Muscle of arm (tissue), 14 donors: Measurements from ENCODE around the gene ZNF138. TPM values are rescaled to one million over a fixed set of nuclear protein-coding genes. Genes with fewer than 3 reads are reported as not detected.
"Not testable (repeated sequence)": the region's sequence is repeated elsewhere in the genome, so short reads cannot be mapped to it uniquely, and the experiment has no call there.

ENCODE experiments used
- DNase-seq: peaks from one replicate; pipeline ENCODE4 v3.0.0-alpha.2; 2013
- long read RNA-seq, 11 donors: transcript quantifications; one replicate each; lab custom pipeline, GENCODE V29; 2026
- polyA plus RNA-seq, 12 donors: library from polyadenylated mRNA; unstranded; fragments of 120-200 nt; gene quantifications; one replicate each; pipeline ENCODE4 v1.2.1, GENCODE V29; 2013; ENCODE audit not compliant: insufficient read length in 12 of 12

ZNF138 gene
- polyA plus RNA-seq = 10 to 100 TPM in 9 of 12 donors, 1 to 10 TPM in 2, not detected in 1; 8.4 to 18.4 (median 14.9) TPM
- long read RNA-seq, donor 1, partial matches to known transcripts = 0 of 7 reads
- long read RNA-seq, donor 1, other reads (novel, unspliced or antisense) = 0 of 7 reads
- long read RNA-seq, donor 2, partial matches to known transcripts = 0 of 6 reads
- long read RNA-seq, donor 2, other reads (novel, unspliced or antisense) = 0 of 6 reads
- long read RNA-seq, donor 3, partial matches to known transcripts = 0 of 2 reads
- long read RNA-seq, donor 3, other reads (novel, unspliced or antisense) = 0 of 2 reads
- long read RNA-seq, donor 4, partial matches to known transcripts = 0 of 1 reads
- long read RNA-seq, donor 4, other reads (novel, unspliced or antisense) = 0 of 1 reads
- long read RNA-seq, donor 5, transcript ZNF138-203 (2 exons, 2,308 nt) = major isoform, 6 of 23 reads
- long read RNA-seq, donor 5, partial matches to known transcripts = 16 of 23 reads
- long read RNA-seq, donor 5, other reads (novel, unspliced or antisense) = 0 of 23 reads
- long read RNA-seq, donor 6, partial matches to known transcripts = 0 of 8 reads
- long read RNA-seq, donor 6, other reads (novel, unspliced or antisense) = 0 of 8 reads
- long read RNA-seq, donor 7, partial matches to known transcripts = 0 of 1 reads
- long read RNA-seq, donor 7, other reads (novel, unspliced or antisense) = 0 of 1 reads
- long read RNA-seq, donor 8, partial matches to known transcripts = 0 of 6 reads
- long read RNA-seq, donor 8, other reads (novel, unspliced or antisense) = 0 of 6 reads
- long read RNA-seq, donor 9, partial matches to known transcripts = 0 of 1 reads
- long read RNA-seq, donor 9, other reads (novel, unspliced or antisense) = 0 of 1 reads
- long read RNA-seq, donor 10, transcript ZNF138-203 (2 exons, 2,308 nt) = major isoform, 7 of 12 reads
- long read RNA-seq, donor 10, partial matches to known transcripts = 0 of 12 reads
- long read RNA-seq, donor 10, other reads (novel, unspliced or antisense) = 0 of 12 reads
- long read RNA-seq, donor 11, partial matches to known transcripts = 0 of 7 reads
- long read RNA-seq, donor 11, other reads (novel, unspliced or antisense) = 0 of 7 reads

DNA sequence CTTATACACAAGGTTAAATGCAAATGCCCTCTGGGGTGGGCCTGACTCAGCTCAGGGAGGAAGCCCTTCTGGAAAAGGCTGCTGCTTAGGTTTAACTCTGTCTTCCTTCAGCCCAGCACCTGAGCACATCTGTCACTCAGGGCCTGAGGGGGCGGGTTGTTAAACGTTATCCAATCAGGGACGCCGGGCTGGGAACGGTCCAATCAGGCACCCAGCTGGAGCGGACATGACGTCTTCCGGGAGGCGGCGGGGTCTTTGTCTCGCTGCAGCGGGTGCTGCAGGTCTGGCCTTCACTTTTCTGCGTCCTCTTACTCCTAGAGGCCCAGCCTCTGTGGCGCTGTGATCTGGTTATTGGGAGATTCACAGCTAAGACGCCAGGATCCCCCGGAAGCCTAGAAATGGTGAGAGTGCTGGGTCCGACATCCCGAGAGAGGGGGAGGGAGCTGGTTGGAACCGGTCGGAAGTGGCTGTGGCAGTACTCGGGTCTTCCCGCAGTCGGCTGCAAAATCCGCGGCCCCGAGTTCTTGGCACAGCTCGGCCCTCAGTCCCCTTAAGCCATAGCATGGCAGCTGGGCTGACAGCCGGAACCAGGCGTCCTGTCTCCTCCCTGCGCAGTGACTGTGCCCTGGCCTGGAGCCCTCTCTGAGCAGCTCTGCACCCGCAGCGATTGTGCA is at the start of gene ZNF138:
Gene ZNF138 (plus strand): TSS at position 258 of the 674 bp plus-strand sequence. CDS start 141 bp downstream, at position 399.
- peak; percentile 97 for DNase-seq

DNA sequence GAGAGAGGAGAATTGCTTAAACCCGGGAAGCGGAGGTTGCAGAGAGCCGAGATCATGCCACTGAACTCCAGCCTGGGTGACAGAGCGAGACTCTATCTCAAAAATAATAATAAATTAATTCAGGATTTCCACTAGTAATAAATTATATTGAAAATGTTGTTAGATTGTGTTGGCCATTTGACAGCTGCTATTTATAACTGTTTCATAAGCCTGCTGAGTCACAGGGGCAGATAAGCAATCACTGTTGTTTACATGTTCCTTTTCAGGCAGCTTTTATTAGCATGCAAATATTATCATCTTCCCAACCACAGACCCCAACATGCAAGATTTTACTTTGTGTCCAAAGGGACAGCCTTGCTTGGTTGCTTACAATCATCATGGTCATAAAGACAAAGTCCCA is 49.5 kb upstream of the ZNF138 start:
- DNase-seq = no peak

DNA sequence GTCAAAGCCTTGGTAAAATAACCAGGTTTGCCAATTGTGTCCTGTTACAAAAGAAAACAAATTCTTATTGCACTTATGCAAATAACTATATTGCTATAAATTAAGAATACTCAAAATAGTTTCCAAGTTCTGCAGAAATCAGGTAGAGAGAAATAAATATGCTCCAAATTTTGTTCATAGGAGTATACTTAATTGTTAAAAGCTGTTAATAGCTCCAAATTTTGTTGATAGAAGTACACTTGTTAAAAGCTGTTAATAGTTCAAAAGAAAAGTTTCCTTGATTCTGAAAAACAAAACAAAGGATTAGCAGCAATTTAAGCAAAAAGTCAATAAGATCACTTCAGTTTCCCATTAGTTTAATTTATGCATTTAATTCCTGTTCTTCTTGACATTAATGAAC is 46.4 kb upstream of the ZNF138 start:
- DNase-seq = no peak

DNA sequence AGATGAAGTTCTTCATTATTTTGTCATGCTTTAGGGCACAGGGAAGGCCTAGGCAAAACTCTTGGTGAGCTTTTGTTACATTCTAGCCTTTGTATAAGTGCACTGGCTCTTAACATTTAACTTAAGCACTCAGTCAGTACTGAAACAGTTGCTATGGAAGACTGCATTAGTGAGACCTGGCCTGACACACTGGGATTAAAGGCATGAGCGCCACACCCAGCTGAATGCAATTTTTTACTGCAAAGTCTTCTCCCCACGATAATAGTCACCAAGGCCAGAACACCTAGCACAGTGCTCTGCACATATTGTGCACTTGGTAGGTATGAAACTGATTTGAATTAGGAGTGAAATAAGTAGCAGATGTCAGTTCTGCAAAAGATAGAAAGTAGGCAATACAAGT is 41.2 kb upstream of the ZNF138 start:
- no peak for DNase-seq

DNA sequence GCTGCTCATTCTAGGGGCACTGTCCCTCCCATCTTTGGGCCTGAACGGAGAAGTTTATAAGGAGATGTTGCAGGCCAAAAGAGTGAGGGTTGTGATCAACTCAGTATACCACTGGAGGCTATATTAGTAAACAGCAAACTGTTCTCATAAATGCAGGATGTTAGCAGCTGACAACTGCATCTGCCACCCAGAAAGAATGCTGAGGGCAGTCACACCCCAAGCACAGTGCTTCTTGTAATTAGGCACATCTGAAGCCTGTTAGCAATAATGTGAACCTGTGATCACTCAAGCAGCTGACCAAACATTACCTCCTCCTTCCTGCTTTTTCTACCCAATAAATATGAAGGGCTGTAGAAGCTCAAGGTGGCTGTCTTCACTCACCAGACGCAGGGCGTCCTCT is 38.4 kb upstream of the ZNF138 start:
- DNase-seq = no peak

DNA sequence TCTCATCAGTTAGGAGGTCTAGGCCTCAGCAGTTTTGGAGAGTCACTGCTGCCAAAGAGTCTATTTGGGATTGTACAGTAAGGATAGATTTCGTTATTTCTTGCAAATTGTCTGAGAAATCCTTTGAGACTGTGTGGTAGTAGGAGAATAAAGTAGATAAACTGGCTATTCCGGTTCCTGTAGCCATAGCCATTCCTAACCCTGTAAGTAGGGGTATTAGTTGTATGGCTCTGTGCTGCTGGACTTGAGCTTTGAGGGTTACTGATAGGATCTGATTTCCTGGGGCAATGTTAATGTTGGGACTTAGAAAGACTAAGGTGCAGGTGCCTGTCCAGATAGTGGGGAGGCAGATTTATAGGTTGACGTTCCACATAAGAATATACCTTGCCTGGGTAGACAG is 36.1 kb upstream of the ZNF138 start:
- no peak for DNase-seq

DNA sequence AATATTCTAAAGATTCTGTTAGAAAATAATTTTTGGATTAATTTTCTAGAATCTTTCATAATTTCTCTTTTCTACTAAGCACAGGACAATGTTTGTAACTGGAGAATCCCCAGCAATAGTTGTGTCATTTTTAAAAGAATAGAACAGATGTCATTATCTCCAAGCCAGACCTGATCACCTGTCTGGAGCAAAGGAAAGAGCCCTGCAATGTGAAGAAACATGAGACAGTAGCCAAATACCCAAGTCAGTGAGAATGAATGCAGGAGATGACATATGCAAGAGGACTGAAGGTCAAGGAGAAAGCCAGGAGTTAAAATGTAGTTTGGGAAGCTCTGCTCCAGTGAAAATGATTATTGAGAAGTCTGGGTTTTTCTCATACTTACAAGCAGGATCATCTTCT is 25.4 kb upstream of the ZNF138 start:
- DNase-seq = no peak

DNA sequence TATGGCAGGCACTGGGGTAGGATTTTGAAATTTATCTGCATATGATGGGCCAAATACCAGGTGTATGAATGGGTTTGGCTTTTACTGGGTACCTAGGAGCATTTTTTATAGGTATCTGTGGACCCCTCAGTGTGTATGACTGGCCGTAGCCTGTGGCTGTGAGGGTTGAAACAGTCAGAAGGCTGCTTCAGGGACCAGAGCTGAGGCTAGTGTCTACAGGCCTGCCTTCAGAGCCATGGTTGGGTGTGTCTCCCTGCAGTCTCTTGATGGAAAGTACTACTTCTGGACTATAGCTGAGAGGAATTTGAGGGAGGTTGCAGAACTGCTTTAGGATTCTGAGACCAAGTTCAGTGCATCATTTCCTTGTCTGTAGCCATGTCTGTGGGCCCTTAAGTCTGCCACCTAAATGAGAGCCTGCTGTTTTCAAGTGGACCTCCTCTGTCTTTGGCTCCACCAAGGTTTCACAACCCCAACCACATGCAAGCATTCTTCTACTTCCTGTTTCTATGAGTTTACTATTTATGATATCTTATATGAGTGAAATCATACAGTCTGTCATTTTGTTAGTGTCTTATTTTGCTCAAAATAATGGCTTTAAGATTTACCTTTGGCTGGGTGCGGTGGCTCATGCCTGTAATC is 19.9 kb upstream of the ZNF138 start:
- DNase-seq = no peak

DNA sequence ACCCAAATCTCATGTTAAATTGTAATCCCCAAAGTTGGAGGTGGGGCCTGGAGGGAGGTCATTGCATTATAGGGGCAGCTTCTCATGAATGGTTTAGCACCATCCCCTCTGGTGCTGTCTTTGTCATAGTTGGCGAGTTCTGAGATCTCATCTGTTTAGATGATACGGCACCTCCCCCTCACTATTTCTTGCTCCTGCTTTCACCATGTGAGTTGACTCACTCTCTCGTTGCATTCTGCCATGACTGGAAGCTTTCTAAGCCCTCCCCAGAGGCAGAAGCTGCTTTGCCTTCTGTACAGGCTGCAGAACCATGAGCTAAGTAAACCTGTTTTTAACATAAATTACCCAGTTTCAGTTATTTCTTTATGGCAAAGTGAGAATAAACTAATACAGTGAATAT is 18.9 kb upstream of the ZNF138 start:
- DNase-seq = no peak

DNA sequence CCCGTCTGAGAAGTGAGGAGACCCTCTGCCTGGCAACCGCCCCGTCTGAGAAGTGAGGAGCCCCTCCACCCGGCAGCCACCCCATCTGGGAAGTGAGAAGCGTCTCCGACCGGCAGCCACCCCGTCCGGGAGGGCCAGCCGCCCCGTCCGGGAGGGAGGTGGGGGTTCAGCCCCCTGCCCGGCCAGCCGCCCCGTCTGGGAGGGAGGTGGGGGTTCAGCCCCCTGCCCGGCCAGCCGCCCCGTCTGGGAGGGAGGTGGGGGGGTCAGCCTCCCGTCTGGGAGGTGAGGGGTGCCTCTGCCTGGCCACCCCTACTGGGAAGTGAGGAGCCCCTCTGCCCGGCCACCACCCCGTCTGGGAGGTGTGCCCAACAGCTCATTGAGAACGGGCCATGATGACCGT is 9.4 kb upstream of the ZNF138 start:
- not testable (repeated sequence) for DNase-seq

DNA sequence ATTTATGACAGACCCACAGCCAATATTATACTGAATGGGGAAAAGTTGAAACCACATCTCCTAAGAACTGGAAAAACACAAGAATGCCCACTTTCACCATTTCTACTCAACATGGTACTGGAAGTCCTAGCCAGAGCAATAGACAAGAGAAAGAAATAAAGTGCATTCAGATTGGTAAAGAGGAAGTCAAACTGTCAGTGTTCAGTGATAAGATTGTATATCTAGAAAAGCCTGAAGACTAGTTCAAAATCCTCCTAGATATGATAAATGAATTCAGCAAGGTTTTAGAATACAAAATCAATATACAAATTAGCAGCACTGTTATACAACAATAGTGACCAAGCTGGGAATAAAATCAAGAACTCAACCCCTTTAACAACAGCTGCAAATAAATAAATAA is 6.9 kb upstream of the ZNF138 start:
- DNase-seq = no peak

DNA sequence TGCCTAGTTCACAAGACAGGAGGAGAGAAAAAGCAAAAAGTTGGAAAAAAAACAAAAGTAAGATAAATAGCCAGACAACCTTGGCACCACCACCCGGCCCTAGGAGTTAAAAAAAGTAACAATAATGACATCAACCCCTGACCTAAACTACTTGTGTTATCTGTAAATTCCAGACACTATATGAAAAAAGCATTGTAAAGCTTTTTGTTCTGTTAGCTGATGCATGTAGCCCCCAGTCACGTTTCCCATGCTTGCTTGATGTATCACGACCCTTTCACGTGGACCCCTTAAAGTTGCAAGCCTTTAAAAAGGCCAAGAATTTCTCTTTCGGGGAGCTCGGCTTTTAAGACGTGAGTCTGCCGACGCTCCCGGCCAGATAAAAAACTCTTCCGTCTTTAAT is 5.0 kb upstream of the ZNF138 start:
- DNase-seq = not testable (repeated sequence)

DNA sequence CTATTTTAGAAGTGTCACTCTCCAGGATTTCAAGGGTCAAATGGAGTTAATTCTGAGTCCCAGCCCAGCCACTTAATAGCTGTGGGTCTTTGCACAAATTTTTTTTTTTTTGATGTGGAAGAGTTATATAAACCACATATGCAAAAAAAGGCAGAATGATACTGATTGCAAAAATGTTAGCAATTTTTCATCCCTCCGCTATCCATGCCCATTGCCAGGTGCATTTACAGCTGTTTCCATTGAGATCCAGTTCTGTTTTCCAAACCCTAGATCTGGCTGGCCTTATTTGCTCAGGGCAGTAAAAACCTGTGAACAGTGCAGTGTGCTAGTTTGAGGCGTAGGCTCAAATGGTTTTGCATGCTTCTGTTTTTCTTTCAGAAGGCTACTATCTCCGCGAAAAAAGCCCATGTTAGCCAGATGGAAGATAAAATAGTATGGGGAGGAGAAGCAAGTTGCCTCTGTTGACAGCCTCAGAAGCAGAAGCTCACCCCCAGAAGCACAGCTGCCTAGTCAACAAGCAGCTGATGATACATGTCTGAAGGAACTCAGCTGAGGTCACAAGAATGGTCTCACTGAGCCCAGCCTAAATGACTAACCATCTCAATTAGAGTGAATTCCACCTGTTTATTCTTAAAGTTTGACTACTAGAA is 997 bp upstream of the ZNF138 start:
- DNase-seq = no peak

DNA sequence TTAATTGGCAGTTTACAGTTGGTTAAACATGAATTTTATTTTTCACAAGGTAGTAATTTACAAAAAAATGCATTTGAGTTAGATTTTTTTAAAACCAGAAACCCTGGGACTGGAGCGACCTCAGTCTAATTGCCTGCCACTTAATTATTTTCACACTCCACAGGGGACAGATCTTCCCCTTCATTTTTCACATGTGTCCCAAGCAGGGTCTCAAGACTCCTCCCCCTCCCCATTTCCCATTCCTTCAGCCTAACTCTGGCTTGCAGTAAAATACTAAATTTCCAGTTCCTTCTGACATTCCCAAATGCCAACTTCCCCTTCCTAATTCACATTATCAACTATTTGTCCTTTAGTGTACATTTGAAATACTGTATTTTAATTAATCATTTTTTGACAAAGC is 948 bp downstream of the ZNF138 start:
- DNase-seq = no peak

DNA sequence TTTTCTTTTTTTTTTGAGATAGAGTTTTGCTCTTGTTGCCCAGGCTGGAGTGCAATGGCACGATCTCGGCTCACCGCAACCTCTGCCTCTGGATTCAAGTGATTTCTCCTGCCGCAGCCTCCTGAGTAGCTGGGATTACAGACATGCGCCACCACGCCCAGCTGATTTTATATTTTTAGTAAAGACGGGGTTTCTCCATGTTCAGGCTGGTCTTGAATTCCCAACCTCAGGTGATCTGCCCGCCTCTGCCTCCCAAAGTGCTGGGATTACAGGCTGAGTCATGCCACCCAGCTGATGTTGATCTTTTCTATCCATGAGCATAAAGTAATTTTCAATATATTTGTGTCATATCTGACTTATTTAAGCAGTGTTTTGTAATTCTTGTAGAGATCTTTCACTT is 4.9 kb downstream of the ZNF138 start:
- DNase-seq = not testable (repeated sequence)

DNA sequence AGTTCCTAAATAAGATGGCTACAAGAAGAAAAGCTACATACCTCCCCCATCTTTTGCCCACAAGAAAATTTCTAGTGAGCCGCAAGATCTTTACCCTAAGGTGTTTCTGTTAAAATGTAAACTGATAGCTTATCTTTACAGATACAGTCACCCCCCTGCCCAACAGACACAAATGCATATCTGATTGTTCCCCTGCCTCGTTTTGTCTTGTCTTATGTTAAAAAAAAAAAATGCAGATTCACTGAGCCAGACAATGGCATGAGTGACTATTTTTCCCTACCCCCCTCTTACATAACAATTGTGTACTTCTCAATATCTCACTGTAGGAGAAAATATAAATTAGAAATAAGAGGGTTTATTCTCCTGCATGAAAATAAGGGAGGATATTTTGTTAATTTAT is 8.5 kb downstream of the ZNF138 start:
- DNase-seq = no peak

DNA sequence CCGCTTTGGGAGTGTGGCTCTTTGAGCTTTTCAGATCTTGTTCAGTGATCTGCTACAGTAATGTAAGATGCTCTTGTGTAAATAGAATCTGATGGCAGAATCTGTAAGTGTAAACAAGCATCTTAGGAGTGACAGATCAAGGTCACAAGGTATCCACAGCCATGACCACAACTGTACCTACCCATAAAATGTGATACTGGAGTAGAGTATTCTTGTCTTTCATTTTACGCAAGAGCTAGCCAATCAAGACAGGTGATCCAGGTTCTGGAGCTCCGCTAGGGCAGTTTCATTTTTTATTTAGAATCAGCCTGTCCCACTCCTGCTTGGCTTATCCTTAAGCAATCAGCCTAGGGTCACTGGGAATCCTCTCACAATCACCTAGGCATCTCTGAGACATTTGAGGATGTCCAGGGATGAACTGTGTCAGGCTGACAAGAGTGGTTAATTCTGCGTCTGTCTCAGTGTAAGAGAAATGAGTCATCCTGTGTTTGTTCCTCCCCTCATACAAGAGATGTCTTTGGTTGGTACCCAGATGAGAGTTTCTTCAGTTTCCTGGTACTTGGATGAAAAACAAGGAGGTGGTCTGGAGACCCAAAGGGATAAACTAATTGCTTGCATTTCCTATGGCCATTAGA is 13.6 kb downstream of the ZNF138 start:
- no peak for DNase-seq

DNA sequence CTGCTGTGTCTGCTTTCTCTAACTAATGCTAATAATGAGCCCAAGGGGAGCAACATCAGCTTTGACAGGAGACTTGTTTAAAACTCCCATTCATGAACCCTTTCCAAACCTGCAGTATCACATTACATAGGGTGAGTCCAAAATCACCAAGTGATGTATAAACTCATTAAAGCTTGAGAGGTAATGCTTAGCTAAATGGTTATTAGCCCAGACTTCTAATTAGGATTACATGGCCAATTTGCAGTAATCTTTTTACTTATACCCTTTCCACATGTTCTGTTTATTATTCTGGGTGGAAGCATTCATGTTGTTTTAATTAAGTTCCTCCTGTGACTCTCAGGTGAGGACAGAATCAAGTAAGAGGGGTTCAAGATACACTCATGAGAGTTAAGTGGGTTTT is 17.5 kb downstream of the ZNF138 start:
- no peak for DNase-seq

DNA sequence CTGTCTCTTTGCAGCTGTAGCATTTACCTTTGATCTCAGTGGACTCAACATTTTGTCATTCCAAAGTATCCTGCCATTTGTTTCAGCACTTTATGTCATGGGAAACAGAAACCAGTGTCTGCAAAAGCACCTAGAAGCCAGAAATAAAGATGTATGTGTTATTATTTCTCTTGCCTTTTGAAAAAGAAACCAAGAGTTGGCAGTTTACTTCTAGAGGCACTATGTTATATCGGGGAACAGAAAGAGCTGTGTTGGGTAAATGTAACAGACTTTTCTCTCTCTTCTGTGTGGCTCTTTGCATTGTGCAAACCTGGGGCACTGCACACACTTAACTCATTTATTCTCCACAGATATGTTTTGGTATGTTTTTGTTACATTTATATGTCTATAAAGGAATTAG is 36.7 kb downstream of the ZNF138 start:
- no peak for DNase-seq

DNA sequence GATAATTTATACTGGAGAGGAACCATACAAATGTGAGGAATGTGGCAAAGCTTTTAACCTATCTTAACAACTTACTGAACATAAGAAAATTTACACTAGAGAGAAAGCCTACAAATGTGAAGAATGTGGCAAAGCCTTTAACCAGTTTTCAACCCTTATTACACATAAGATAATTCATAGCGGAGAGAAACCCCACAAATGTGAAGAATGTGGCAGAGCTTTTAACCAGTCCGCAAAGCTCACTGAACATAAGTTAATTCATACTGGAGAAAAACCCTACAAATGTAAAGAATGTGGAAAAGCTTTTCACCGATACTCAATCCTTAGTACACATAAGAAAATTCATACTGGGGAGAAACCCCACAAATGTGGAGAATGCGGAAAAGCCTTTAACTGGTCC is 37.9 kb downstream of the ZNF138 start:
- DNase-seq = no peak
